NCI-H1048 (cell line): ENCODE data around the gene FKBP5.
"Not testable (repeated sequence)": the region's sequence is repeated elsewhere in the genome, so short reads cannot be mapped to it uniquely, and the experiment has no call there.

ENCODE experiments used
- DNase-seq: peaks from one replicate; lab custom pipeline; 2025; lab: John Stamatoyannopoulos, UW

Gene FKBP5

DNA sequence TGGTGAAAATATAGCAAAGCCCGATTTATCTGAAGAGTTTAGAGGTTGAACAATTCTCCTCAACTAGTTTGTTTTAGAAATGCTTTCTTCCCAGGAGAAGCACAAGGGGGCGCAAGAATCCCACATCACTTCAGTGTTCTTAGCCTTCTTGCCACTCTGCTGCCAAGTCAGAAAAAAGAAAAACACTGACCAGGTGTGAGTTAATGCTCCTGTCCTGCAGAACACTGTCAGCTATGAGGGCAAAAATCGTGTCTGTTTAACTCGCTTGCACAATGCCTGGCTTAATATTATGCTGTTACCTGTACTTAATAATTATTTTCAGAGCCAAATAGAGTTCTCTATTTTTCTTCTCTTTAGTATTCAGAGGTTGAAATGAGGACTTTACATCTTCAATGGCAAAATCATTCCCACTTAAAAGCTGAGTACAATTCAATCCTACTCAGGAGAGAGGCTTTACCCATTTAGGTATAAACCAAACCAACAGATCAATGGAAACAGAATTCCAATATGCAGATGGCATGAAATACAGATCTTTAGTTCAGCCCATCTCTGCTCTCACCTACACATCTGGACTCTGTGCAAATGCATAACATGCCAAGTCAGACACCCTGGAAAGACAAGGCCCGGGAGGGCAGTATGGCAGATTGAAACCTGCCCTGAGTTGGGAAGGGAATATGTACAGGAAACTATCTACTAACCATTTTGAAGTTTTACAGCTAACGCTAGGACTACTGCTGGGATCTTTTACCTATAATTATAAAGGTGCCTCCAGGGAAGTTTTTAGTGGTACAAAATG is 104.6 kb downstream of the FKBP5 start:
- peak; percentile 21 for DNase-seq

DNA sequence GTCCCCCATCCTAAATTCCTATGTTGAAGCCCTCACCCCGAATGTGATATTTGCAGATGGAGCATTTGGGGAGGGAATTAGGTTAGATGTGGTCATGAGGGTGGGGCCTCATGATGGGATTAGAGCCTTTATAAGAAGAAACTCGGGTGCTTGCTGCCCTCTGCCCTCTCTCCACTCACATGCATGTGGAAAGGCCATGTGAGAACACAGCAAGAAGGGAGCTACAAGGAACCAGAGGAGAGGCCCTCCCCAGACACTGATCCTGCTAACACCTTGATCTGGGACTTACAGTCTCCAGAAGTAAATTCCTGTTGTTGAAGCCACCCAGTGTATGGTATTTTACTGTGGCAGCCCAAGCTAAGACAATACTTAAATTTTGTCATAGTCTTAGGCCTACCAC is 106.4 kb downstream of the FKBP5 start:
- DNase-seq: no peak

DNA sequence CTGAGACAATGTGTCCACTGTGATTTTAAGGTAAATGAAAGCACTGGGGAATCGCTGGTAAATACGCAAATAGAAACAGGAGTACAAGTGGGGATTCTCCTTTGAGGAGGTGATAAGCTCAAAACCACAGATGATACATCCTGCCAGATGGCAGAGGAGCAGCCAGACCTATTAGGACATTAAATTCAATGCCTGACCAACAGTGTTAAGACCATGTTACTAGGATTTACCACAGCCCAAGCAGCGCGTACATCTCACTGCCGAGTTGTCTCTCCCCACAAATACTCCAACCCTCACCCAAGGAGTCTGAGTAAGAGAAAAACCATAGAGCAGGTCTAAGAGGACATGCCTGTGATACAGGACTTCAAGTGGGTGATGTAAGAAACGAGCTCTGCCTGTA is 107.1 kb downstream of the FKBP5 start:
- no peak for DNase-seq

DNA sequence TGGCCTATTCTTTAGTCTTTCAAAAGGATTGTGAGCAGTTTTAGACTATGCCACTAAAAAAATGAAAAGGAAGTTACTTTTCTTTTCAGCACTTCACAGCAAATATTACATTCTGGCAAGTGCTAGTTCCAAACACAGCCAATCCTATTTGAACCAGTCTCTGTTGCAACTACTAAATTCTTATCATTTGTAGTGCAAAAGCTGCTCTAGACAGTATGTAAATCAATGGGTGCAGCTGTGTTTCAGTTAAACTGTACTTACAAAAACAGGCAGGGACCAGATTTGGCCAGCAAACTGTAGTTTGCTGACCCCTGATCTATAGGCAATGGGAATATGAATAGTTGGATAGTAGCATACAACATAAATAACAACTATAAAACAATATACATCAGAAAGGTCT is 107.9 kb downstream of the FKBP5 start:
- no peak for DNase-seq

DNA sequence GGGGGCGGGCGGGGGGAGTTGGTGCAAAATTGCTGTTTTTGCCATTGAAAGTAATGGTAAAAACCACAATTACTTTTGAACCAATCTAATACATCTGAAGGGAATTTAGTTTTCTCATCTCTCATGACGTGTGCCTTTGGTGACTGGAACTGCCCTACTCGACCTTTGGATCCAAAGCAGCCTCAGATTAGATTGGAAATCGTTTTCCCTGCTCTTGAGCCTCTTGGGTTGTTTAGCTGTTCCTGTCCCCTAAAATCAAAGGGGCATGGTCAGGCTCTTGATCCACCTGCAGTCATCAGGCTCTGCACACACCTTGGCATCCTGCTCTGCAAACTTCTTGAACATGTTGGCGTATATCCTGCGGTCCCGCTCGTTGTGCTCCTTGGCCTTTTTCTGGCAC is 112.0 kb downstream of the FKBP5 start:
- no peak for DNase-seq

DNA sequence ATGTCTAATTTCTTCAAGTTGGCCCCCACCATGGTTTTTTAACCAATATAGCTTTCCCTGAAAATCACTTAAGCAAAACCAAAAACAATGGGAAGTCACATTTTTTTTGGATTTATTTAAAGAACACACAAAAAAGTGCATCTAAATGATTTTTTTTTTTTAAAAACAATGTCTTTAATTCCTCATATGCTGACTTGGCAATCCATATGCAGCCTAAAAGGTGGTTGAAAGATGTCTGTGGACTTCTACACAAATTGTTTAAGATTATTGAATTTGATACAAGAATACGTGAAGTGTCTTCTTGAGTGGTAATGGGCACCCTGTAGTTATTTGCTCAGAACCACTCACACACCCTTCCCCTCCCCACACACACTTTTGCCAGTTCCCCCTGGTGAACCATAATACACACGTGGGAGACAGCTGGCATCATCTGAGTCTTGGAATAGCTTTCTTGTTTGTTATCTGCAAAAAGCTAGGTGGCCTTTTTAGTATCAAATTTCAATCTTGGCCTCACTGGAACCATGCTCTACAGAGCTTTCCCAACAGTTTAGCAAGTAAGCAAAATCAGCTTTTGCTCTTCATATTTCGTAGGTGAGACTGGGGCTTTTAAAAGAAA is 115.1 kb downstream of the FKBP5 start:
- DNase-seq: no peak

DNA sequence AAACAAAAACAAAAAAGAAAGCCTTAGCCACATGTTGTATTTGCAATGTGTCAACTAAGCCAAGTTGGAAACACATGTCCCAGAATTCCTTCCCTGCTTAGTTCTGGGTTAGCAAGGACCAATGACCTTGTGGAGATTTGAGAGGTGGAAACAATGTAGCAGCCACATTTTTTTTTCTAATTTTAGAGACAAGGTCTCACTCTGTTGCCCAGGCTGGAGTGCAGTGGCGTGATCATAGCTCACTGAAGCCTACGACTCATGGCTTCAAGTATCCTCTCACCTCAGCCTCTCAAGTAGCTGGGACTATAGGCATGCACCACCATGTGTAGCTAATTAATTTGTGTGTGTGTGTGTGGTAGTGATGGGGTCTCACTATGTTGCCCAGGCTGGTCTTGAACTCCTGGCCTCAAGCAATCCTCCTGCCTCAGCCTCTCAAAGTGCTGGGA is 117.8 kb downstream of the FKBP5 start:
- not testable (repeated sequence) for DNase-seq

DNA sequence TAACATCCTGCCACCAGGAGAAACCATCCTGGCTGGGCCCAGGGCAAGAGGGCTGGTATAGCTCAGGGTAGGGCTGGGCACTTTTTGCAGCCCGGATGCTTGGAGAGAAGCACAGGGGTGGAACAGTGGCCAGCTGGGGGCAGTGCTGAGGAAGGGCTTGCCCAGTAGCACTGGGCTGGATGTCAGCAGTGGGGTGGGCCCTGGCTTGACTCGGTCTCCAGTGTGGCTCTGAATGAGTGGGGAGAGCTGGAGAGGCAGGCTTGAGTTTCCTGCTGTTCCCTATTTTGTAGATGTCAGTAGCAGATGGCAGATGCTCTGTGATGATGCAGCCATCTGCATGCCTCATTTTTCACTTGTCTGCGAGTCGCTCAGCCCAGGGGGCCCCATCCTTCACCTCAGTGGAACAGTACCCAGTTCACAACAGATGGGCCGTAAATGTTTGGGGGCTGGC is 119.7 kb downstream of the FKBP5 start:
- DNase-seq: no peak

DNA sequence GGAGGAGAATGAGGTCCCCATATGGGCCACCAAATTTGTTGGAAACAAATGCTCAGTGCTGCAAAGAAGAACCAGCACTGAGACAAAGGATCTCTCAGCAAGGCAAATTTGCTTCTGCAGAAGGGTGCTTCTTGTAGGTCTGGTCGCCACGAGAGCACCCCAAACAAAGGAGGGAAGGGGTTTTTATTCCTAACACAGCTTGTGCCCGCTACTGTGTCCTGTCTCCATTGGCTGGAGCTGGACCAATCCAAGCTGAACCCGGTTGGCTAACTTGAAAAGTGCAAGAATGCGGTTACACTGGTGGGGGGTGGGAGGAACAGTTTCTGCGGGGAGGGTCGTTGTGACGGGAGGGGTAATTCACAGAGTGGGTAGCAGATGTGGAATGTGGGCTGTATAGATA is 121.9 kb downstream of the FKBP5 start:
- DNase-seq: no peak

DNA sequence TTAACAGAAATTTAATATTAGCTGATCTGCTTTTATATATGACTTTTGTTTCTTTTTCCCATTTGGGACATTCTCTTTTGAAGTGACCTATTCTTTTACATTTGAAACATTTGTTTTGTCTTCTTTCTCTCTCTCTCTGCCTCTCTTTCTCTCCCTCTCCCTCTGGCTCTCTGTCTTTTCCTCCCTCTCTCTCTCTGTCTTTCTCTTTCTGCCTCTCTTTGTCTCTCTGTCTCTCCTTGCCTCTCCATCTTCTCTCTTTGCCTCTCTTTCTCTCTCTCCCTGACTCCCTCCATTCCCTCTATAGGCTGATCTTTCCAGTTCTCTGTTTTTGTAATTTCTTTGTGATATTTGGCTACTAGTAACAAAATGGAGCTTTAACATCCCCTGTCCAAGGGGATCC is 124.0 kb downstream of the FKBP5 start:
- DNase-seq: no peak

DNA sequence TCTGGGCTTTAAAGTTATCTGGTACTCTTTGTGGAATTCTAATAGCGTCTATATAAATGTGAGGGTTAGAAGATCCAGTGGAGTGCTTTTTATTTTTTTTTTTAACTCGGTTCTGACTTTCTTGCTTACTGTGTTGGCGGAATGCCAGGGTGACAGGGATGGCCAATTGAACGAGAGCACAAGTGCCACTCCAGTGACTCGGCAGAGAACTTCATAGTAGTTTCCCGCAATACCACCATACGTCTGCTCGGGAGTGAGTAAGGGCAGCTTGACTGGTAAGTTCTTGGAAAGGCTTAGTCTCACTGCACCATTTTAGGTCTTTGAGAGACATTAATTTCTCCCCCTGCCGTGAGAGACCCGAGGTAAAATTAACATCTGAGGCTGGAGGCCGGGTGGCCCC is 126.7 kb downstream of the FKBP5 start:
- no peak for DNase-seq

DNA sequence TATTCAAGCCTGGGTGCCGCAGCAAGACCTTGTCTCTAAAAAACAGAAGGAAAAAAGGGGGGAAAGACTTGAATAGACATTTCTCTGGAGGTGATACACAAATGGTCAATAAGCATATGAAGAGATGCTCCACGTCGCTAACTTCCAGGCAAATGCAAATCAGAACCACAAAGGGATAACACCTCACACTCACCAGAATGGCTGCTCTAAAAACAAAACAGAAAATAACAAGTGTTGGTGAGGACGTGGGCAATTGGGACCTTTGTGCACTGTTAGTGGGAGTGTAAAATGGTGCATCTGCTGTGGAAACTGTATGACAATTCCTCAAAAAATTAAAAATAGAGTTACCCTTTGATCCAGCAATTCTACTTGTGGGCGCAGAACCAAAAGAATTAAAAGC is 127.6 kb downstream of the FKBP5 start:
- no peak for DNase-seq

DNA sequence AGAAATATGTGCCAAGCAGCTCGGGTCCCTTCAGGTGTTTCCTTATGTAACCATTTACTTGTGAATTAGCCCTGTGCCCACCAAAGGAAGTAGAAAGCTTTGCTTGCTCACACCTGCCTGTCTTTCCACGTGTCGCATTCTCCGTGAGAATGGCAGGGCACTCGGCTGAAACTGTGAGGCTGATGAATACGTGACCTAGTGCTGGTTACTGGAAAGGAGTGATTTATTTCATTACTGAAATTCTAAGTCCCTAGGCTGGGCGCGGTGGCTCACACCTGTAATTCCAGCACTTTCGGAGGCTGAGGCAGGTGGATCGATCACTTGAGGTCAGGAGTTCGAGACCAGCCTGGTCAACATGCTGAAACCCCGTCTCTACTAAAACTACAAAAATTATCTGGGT is 130.1 kb downstream of the FKBP5 start:
- DNase-seq: no peak

DNA sequence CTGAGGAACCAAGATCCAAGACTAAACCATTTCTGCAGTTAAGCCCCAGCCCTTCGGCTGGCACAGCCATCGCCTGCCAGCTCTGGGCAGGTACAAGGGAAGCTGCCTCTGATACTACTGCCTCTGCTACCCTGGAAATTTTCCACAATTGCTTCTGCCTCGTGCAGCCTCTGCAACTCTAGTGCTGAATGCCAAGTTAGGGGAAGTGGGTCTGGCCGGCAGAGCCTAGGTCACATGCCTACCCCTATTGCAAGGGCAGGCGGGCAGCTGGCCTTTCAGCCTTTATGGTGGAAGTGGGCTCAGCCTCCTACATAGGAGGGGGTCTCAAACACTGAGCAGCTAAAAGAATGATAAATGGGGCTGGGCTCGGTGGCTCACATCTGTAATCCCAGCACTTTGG is 131.5 kb downstream of the FKBP5 start:
- no peak for DNase-seq

DNA sequence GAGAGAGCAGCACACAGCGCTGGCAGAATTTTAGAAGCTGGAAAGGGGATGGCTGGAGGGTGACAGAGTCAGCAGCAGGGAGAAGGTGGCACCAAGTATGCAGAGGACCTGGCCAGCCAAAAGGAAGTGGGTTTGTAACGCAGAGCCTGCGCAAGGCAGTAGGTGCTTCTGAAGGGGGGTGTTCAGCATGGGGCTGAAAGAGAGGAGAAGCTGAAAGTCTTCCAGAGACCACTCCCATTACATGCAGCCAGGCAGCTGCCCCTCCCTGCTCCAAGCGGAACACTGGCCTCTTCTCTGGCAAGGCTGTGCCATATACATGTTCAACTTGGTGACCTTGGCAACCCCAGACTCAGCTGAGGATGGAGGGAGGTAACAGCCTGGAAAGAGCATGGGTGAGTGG is 133.9 kb downstream of the FKBP5 start:
- no peak for DNase-seq

DNA sequence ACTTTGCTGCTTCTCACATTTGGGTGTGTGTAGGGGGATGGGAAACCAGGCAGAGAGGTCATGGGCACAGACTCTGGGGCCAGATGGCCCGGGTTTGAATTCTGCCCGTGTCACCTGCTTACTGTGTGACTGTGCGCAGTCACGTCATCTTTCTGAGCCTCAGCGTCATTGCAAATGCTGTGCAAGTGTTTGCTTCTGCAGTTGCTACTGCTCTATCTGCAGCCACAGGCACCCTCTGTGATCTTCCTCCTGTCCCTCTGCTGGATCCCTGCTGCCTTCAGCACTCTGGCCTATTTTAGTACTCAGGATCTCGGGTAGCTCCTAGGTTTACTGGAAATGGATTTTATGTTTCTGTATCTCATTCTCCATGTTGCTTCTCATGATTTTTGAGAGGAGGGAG is 135.4 kb downstream of the FKBP5 start:
- DNase-seq: no peak

DNA sequence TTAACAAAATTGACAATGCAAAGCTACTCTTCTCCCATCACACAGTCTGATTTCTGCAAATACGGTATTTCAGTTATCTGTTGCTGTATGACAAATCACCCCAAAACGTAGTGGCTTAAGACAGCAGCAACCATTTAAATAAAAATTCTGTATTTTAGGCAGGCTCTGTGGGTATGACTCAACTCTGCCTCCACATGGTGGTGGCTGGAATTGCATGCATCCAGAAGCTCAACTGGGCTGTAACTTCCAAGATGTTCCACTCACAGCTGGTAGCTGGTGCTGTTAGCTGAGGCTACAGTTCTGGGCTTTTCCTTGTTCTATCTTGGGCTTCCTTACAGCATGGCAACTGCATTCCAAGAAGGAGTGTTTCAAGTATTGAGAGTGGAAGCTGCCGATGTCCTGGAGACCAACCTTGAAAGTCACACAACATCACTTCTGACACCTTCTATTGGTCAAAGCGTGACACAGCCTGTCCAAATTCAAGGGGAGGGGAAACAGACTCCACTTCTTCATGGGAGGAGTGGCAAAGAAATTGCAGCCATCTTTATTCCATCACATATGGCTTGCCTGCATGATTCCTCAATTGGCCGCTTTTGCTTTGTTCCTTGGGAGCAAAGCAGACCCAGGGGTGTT is 136.3 kb downstream of the FKBP5 start:
- DNase-seq: no peak

DNA sequence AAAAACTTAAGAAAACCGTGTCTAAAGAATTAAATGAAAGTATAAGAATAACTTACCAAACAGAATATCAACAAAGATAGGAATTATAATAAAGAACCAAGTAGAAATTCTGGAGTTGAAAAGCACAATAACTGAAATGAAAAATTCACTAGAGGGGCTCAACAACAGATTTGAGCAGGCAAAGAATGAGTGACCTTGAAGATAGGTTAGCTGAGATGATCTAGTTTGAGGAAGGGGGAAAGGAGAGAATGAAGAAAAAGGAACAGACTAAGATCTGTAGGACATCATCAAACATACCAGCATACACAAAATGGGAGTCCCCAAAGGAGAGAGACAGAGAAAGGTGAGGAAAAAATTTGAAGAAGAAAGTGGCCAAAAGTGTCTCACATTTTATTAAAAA is 138.3 kb downstream of the FKBP5 start:
- DNase-seq: no peak

DNA sequence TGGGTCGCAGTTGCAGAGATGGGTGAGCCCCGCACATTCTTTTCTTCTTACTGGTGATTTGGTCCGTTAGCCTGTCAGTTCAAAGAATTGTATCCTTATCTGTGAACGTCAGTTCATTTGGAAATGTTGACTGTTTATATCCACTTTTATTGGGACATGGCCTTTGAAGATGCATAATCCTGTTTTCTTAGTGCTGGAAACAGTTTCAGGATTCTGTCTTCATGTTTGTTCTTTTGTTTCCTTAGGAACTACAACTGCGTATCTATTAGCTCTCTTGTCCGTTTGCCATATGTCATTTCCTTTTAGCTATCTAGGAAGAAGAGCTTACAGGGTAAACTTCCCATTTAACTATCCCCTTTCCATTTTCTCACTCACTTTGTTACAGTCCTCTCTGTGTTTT is 141.0 kb downstream of the FKBP5 start:
- no peak for DNase-seq

DNA sequence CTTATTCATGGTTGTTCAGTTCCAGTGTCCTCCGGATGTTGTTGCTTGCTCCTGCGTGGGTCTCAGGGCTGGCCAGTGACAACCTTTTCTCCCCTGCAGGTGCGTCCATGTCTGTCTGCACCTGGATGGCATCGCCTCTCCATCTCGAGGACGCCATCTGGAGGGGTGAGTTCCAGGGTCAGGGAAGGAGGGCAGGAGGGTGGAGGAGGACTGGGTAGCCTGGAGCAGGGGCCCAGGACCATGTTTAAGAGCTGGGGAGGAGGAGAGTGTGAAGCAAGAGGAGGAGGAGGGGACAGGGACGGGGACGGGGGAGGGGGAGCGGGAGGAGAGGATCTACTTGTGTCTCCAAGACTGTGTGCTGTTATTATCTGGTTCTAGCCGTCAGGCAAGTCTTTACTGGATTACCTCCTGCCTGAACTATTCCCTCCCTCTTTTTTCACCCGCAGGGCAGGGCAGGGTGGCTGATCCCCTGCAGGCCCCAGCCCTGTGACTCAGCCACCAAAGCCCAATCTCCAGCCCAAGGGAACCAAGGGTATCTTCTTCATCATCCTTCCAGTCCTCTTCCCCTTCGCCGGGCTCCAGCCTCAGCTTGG is 143.8 kb downstream of the FKBP5 start:
- DNase-seq: no peak

DNA sequence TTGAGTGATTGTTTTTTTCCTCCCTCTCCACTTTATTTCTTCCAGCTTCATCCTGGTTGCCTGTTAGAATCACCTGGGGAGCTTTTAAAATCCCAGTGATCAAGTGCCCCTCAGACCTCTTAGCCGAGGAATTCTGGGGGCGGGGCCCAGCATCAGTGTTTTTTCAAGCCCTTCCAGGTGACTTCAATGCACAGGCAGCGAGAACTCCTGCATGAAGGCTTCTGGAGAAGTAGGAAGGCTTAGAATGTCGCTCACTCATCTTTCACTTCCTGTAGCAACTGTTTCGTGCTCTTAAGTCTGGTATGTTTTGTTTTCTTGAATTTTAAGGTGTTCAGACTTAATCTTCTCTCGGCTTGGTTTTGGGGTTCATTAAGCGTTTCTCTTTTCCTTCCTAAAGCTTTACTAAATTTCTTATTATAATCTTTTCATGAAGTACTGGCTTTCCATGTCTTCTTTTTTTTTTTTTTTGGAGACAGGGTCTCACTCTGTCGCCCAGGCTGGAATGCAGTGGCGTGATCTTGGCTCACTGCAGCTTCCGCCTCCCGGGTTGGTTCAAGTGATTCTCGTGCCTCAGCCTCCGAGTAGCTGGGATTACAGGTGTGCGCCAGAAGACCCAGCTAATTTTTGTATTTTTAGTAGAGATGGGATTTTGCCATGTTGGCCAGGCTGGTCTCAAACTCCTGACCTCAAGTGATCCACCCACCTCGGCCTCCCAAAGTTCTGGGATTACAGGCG is 145.1 kb downstream of the FKBP5 start:
- DNase-seq: no peak

DNA sequence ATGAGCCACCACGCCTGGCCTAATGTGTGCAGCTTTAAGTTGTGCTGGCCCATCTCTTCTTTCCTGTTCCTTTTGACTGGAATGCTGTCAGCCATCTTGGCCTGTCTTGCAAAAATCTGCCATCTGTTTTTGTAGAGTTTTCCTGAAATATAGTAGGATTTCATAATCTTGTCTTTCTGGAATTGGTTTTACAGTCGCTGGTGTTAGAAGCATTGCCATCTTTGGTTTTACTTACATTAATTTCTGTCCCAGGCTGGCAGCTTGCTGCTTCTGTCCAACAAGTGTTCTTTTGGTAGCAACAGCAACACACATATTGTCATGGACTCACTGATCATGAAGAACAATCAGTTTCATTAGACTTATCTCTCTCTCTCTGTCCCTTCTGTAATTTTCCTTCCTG is 146.9 kb downstream of the FKBP5 start:
- DNase-seq: no peak
